ENCODE data around the gene SCGB2A2. TPM values are rescaled to one million over a fixed set of nuclear protein-coding genes. Genes with fewer than 3 reads are reported as not detected.

The SCGB2A2 gene
- total RNA-seq, 1 experiment from 2014 or later = not detected

- Histone ChIP-seq H4K20me1 (ENCODE audit: insufficient read depth) (no peaks in the 10 kb centered on the region), H2AFZ (no peak overlapping the region), H3K79me2 (ENCODE audit: low read depth) (no peaks in the 10 kb centered on the region), H3K36me3 (ENCODE audit: low read depth) (no peaks in the 10 kb centered on the region), H3K4me2 (no peak overlapping the region), H3K4me3 (no peak overlapping the region), H3K9me2 (ENCODE audit: insufficient read depth) (no peaks in the 10 kb centered on the region), H3K27me3 (ENCODE audit: insufficient read depth, low read depth) (peaks cover 80% of the 10 kb centered on the region), H3K27ac (no peak overlapping the region), H3K4me1 (replicated peaks; ENCODE audit: insufficient read depth) (no peaks in the 10 kb centered on the region), H3F3A (ENCODE audit: insufficient read depth, low read depth) (no peaks in the 10 kb centered on the region), H3K9me3 (ENCODE audit: insufficient read depth, low read depth) (no peaks in the 10 kb centered on the region)
- BruUV-seq (replicated peaks) = no TSS peak
- POLR2A ChIA-PET (ENCODE audit: unreplicated experiment) = interaction anchor here (0.6 kb wide), 1 partner anchor 173 kb away, joined by 5 read pairs; no protein-coding TSS in a partner anchor
- TF ChIP-seq, protein P1, sequence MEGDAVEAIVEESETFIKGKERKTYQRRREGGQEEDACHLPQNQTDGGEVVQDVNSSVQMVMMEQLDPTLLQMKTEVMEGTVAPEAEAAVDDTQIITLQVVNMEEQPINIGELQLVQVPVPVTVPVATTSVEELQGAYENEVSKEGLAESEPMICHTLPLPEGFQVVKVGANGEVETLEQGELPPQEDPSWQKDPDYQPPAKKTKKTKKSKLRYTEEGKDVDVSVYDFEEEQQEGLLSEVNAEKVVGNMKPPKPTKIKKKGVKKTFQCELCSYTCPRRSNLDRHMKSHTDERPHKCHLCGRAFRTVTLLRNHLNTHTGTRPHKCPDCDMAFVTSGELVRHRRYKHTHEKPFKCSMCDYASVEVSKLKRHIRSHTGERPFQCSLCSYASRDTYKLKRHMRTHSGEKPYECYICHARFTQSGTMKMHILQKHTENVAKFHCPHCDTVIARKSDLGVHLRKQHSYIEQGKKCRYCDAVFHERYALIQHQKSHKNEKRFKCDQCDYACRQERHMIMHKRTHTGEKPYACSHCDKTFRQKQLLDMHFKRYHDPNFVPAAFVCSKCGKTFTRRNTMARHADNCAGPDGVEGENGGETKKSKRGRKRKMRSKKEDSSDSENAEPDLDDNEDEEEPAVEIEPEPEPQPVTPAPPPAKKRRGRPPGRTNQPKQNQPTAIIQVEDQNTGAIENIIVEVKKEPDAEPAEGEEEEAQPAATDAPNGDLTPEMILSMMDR (conservative IDR thresholded peaks at IDR 0.05) = no peak
- TF ChIP-seq EZH2 (IDR thresholded peaks at IDR 0.05; ENCODE audit: low read depth) = no peak
- DNase-seq = no peak
- intact Hi-C loops (cut with micrococcal nuclease; ENCODE audit: unreplicated experiment) = no loop called here
- CTCF ChIA-PET = no interaction called here
Measured at GRCh38 chr11:62266558-62266957, 3.4 kb upstream of the SCGB2A2 start.

GRCh38 chr11:62267050-62267449 lies 2.9 kb upstream of the SCGB2A2 start:
- intact Hi-C loops (cut with micrococcal nuclease; ENCODE audit: unreplicated experiment) = no loop called here
- no peak overlapping the region for H3K4me3 ChIP-seq
- no peaks in the 10 kb centered on the region for H3K36me3 ChIP-seq (ENCODE audit: low read depth)
- no peaks in the 10 kb centered on the region for H3K9me3 ChIP-seq (ENCODE audit: insufficient read depth, low read depth)
- BruUV-seq (replicated peaks) = no TSS peak
- no peaks in the 10 kb centered on the region for H4K20me1 ChIP-seq (ENCODE audit: insufficient read depth)
- H2AFZ ChIP-seq = no peak overlapping the region
- H3K4me1 ChIP-seq (replicated peaks; ENCODE audit: insufficient read depth) = no peaks in the 10 kb centered on the region
- H3K27ac ChIP-seq = no peak overlapping the region
- no peaks in the 10 kb centered on the region for H3K9me2 ChIP-seq (ENCODE audit: insufficient read depth)
- POLR2A ChIA-PET (ENCODE audit: unreplicated experiment) = interaction anchor here (0.6 kb wide), 1 partner anchor 173 kb away, joined by 5 read pairs; no protein-coding TSS in a partner anchor
- H3K27me3 ChIP-seq (ENCODE audit: insufficient read depth, low read depth) = peaks cover 78% of the 10 kb centered on the region
- H3K79me2 ChIP-seq (ENCODE audit: low read depth) = no peaks in the 10 kb centered on the region
- CTCF ChIA-PET = no interaction called here
- no peaks in the 10 kb centered on the region for H3F3A ChIP-seq (ENCODE audit: insufficient read depth, low read depth)
- H3K4me2 ChIP-seq = no peak overlapping the region
- TF ChIP-seq, protein P1 (conservative IDR thresholded peaks at IDR 0.05) = no peak
- TF ChIP-seq EZH2 (IDR thresholded peaks at IDR 0.05; ENCODE audit: low read depth) = no peak
- DNase-seq = no peak

DNA sequence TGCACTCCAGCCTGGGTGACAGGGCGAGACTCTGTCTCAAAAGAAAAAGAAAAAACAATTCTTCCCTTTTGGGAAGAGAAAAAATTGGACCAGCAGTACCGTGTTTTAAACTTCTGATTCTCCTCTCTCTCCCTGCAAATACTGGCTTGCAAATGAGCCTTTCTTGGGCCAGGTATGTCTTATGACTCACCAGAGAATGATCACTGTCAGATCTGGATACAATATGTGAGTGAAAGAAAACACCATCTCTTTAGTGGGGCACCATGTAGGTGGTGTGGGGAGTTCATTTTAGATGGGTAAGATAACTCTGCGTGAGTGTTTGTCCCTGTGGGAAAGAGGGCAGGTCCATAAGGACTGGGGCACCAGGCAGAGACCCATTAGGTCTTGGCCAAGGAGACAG lies 2.4 kb upstream of the SCGB2A2 start:
- POLR2A ChIA-PET (ENCODE audit: unreplicated experiment) = no interaction called here
- BruUV-seq (replicated peaks) = no TSS peak
- DNase-seq = no peak
- Histone ChIP-seq H2AFZ (no peak overlapping the region), H3F3A (ENCODE audit: insufficient read depth, low read depth) (no peaks in the 10 kb centered on the region), H3K27ac (no peak overlapping the region), H3K9me2 (ENCODE audit: insufficient read depth) (no peaks in the 10 kb centered on the region), H4K20me1 (ENCODE audit: insufficient read depth) (no peaks in the 10 kb centered on the region), H3K79me2 (ENCODE audit: low read depth) (no peaks in the 10 kb centered on the region), H3K36me3 (ENCODE audit: low read depth) (no peaks in the 10 kb centered on the region), H3K4me1 (replicated peaks; ENCODE audit: insufficient read depth) (no peaks in the 10 kb centered on the region), H3K27me3 (ENCODE audit: insufficient read depth, low read depth) (peaks cover 83% of the 10 kb centered on the region), H3K4me2 (no peak overlapping the region), H3K4me3 (no peak overlapping the region), H3K9me3 (ENCODE audit: insufficient read depth, low read depth) (no peaks in the 10 kb centered on the region)
- TF ChIP-seq, protein P1 (conservative IDR thresholded peaks at IDR 0.05) = no peak
- TF ChIP-seq EZH2 (IDR thresholded peaks at IDR 0.05; ENCODE audit: low read depth) = no peak
- CTCF ChIA-PET = no interaction called here
- intact Hi-C loops (cut with micrococcal nuclease; ENCODE audit: unreplicated experiment) = no loop called here

Measured in PC-9 (cell line).